Esophagus squamous epithelium (tissue), 5 donors: ENCODE measurements around the gene RCE1. TPM values are rescaled to one million over a fixed set of nuclear protein-coding genes. Genes with fewer than 3 reads are reported as not detected.

ENCODE experiments used
- DNase-seq: peaks from one replicate; lab custom pipeline; 2025; lab: John Stamatoyannopoulos, UW
- H3K27ac ChIP-seq, 4 donors: fragments of 200-600 bp; sonication (generic); one replicate each; pipeline ENCODE4 v1.5.1; 2016 to 2019; ENCODE audit warnings: mild to moderate bottlenecking in 1 of 4
- H3K27me3 ChIP-seq, 4 donors: fragments of 200-600 bp; sonication (generic); 1 replicate in 3 of 4; 2 replicates in 1 of 4; pipeline versions ENCODE4 v1.5.1 to v1.6.0; 2017 to 2021; ENCODE audit warnings: antibody characterized with exemption in 1 of 4
- H3K36me3 ChIP-seq, 3 donors: fragments of 200-600 bp; sonication (generic); one replicate each; pipeline ENCODE4 v1.5.1; 2016 to 2019
- H3K4me1 ChIP-seq, 3 donors: fragments of 200-600 bp; sonication (generic); one replicate each; pipeline ENCODE4 v1.5.1; 2017 to 2019
- H3K4me3 ChIP-seq, 4 donors: fragments of 200-600 bp; sonication (generic); 1 replicate in 3 of 4; 2 replicates in 1 of 4; pipeline ENCODE4 v1.5.1; 2016 to 2019; ENCODE audit warnings: mild to moderate bottlenecking in 2 of 4, moderate library complexity in 1 of 4
- H3K9me3 ChIP-seq, 3 donors: fragments of 200-600 bp; sonication (generic); one replicate each; pipeline ENCODE4 v1.5.1; 2016 to 2019
- CTCF ChIP-seq, 6 experiments: fragments of 450-650 bp in 4 of 6; fragments of 200-600 bp in 2 of 6; sonication (generic) in 2 of 6; IDR thresholded peaks; one replicate each; pipeline ENCODE4 v1.5.1; 2016 to 2019; ENCODE audit warnings: antibody characterized with exemption in 6 of 6, mild to moderate bottlenecking in 4 of 6, moderate library complexity in 4 of 6
- POLR2A ChIP-seq, 4 donors: fragments of 450-650 bp; IDR thresholded peaks; one replicate each; pipeline ENCODE4 v1.6.1; 2017; ENCODE audit warnings: antibody characterized with exemption in 4 of 4, mild to moderate bottlenecking in 4 of 4, moderate library complexity in 3 of 4
- WGBS, 2 donors: methylation state at CpG; one replicate each; pipeline ENCODE4 v1.1.5; 2018; 5-methylcytosine and 5-hydroxymethylcytosine counted together
- intact Hi-C: fragments of 100-400 bp; cut with DNase I; formaldehyde crosslinking; loops from one replicate; pipeline ENCODE4 v1.15.0; 2022
- total RNA-seq, 4 donors: library from RNA; depleted of rRNA; stranded (reverse); fragments of >200 nt; gene quantifications; one replicate each; pipeline ENCODE4 v1.1.0, GENCODE V29; 2016
- donor health status: DM: yes; HTN: yes; CAD: no.

RCE1 gene
- total RNA-seq, 4 donors from 2014 or later: 8.9 to 29.7 (median 21.8) TPM

- no peaks in the 10 kb centered on the region for H3K9me3 ChIP-seq
- peaks cover 34 to 62% (median 41%) of the 10 kb centered on the region in 3 donors for H3K4me1 ChIP-seq
- DNase-seq: no peak
- no peaks in the 10 kb centered on the region for H3K27me3 ChIP-seq
- TF ChIP-seq CTCF (IDR thresholded peaks at IDR 0.05) (peak; percentile 40 to 76 (median 69)), POLR2A (IDR thresholded peaks at IDR 0.05) (no peak)
- no peaks in the 10 kb centered on the region for H3K36me3 ChIP-seq
- intact Hi-C loops: no loop called here
- H3K4me3 ChIP-seq: peak overlapping the region in 3 of 4 donors; percentile 28 to 51 (median 29)
- H3K27ac ChIP-seq: peak overlapping the region; percentile 40 to 77 (median 74)
- WGBS, 2 donors: 28 to 49% methylated on average over 16 to 24 of the region's 29 CpGs
Observed at GRCh38 chr11:66883016-66883965, 40.0 kb downstream of the RCE1 start.

GRCh38 chr11:66884443-66884842 lies 41.2 kb downstream of the RCE1 start:
- no peak for DNase-seq
- Histone ChIP-seq H3K27me3 (no peaks in the 10 kb centered on the region), H3K4me1 (peaks cover 25 to 52% (median 33%) of the 10 kb centered on the region in 3 donors), H3K4me3 (no peak overlapping the region), H3K36me3 (no peaks in the 10 kb centered on the region), H3K27ac (no peak overlapping the region), H3K9me3 (no peaks in the 10 kb centered on the region)
- 86 to 93% methylated on average over 2 to 4 of the region's 4 CpGs for WGBS, 2 donors
- TF ChIP-seq POLR2A (IDR thresholded peaks at IDR 0.05) (no peak), CTCF (IDR thresholded peaks at IDR 0.05) (no peak)
- intact Hi-C loops: no loop called here

- intact Hi-C loops: no loop called here
- peaks cover 21 to 48% (median 28%) of the 10 kb centered on the region in 3 donors for H3K4me1 ChIP-seq
- TF ChIP-seq CTCF (IDR thresholded peaks at IDR 0.05): no peak
- TF ChIP-seq POLR2A (IDR thresholded peaks at IDR 0.05): no peak
- no peak overlapping the region for H3K4me3 ChIP-seq
- H3K27ac ChIP-seq: no peak overlapping the region
- no peaks in the 10 kb centered on the region for H3K36me3 ChIP-seq
- WGBS, 2 donors: 76 to 87% methylated on average over 3 to 4 of the region's 4 CpGs
- no peaks in the 10 kb centered on the region for H3K27me3 ChIP-seq
- no peak for DNase-seq
- no peaks in the 10 kb centered on the region for H3K9me3 ChIP-seq
Observed at GRCh38 chr11:66885469-66885868, 42.2 kb downstream of the RCE1 start.

- 58 to 78% methylated on average over 9 to 11 of the region's 11 CpGs for WGBS, 2 donors
- Histone ChIP-seq H3K27ac (no peak overlapping the region), H3K27me3 (no peaks in the 10 kb centered on the region), H3K36me3 (no peaks in the 10 kb centered on the region), H3K9me3 (no peaks in the 10 kb centered on the region), H3K4me1 (peaks cover 16 to 48% (median 23%) of the 10 kb centered on the region in 3 donors), H3K4me3 (no peak overlapping the region)
- no peak for DNase-seq
- TF ChIP-seq CTCF (IDR thresholded peaks at IDR 0.05) (no peak), POLR2A (IDR thresholded peaks at IDR 0.05) (no peak)
- intact Hi-C loops: no loop called here
Observed at GRCh38 chr11:66885950-66886440, 42.8 kb downstream of the RCE1 start.

GRCh38 chr11:66886671-66887221 lies 43.5 kb downstream of the RCE1 start:
- H3K27me3 ChIP-seq: no peaks in the 10 kb centered on the region
- WGBS, 2 donors: 65 to 82% methylated on average over 7 to 10 of the region's 15 CpGs
- TF ChIP-seq CTCF (IDR thresholded peaks at IDR 0.05) (no peak), POLR2A (IDR thresholded peaks at IDR 0.05) (no peak)
- no peaks in the 10 kb centered on the region for H3K36me3 ChIP-seq
- intact Hi-C loops: no loop called here
- no peak overlapping the region for H3K4me3 ChIP-seq
- peaks cover 16 to 48% (median 23%) of the 10 kb centered on the region in 3 donors for H3K4me1 ChIP-seq
- H3K9me3 ChIP-seq: no peaks in the 10 kb centered on the region
- H3K27ac ChIP-seq: no peak overlapping the region
- DNase-seq: no peak
